TTC549 (cell line): ENCODE measurements around the gene NDUFS4.
"Not testable (repeated sequence)": the region's sequence is repeated elsewhere in the genome, so short reads cannot be mapped to it uniquely, and the experiment has no call there.

Experiments
- FAIRE-seq: peaks from 2 replicates; lab custom pipeline; 2012; peaks lifted over from hg19 to GRCh38; lab: Jason Lieb, UNC

Gene NDUFS4

DNA sequence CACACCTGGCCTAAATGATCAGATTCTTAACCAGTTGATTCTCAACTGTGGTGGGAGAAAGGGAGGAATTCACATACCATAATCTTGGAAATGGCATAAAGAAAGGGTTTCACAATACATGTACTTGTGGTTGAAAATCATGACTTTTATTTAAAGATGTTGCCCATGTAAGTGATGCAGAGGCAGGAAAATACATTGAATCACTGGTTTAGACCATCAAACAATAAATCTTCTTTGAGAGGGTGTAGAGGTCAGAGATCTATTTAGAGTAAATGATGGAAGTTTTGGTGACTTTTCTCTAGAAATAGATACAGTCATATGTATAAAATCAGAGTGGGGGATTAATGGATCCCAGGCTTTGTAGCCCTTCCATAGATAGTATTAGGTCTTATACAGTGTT, 15.4 kb downstream of the NDUFS4 start:
- no peak for FAIRE-seq

- FAIRE-seq: no peak
These were observed 16.2 kb downstream of the NDUFS4 start for GRCh38 chr5:53576674-53577073.

DNA sequence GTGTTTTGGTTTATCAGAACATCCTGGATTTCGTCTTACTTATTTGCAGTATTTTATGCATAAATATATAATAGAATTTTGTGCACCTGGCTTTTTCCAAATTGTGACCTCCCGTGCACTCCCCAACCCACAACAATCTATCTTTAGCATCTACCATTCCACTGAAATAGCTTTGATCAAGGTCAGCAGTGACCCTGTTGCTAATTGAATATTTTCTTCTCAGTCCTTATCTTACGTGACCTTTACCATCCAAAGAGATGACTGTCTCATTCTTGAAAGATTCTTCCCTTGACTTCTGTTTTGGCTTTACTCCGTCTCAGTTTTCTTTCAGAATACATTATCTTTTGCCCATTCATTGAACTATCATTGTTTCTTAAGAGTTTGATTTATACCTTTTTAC, 18.4 kb downstream of the NDUFS4 start:
- FAIRE-seq: no peak

- FAIRE-seq: no peak
These were observed 20.1 kb downstream of the NDUFS4 start for GRCh38 chr5:53580547-53580946.

DNA sequence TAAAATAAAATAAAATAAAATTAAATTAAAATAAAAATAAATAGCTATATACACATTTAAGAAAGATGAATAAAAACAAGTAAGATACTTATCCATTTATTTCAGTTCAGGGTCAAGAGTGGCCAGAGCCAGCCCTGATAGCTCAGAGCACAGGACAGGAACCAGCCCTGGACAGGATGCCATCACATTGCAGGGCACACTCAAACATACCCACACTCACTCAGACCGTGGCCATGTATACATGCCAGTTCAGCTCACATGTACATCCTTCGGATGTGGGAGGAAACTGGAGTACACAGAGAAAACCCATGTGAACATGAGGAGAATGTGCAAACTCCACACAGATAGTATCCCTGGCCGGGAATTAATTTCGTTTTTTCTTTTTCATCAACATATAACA, 21.8 kb downstream of the NDUFS4 start:
- FAIRE-seq: no peak

DNA sequence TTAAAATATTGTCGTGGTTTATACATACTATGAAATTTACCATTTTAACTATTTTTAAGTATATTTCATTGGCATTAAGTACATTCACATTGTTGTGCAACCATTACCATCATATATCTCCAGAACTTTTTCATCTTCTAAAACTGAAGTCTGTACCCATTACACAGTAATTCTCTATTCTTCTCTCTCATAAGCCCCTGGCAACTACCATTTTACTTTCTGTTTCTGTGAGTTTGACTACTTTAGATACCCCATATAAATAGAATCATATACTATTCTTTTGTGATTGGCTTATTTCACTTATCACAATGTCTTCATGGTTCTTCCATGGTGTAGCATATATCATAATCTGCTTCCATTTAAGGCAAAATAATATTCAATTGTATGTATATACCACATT, 30.3 kb downstream of the NDUFS4 start:
- no peak for FAIRE-seq

GRCh38 chr5:53594419-53594818, 34.0 kb downstream of the NDUFS4 start:
- FAIRE-seq: no peak

GRCh38 chr5:53597894-53598293, 37.5 kb downstream of the NDUFS4 start:
- FAIRE-seq: no peak

DNA sequence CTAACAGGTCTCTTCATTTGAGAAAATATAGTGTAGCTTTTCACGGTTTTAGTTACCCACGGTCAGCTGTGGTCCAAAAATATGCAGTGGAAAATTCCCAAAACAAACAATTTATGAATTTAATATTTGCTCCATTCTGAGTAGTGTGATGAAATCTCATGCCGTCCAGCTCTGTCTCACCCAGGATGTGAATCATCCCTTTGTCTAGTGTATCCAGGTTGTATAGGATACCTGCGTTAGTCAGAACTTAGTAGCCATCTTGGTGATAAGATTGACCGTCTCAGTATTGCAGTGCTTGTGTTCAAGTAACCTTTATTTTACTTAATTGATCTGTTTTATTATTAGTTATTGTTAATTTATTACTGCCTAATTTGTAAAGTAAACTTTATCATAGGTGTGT, 41.1 kb downstream of the NDUFS4 start:
- FAIRE-seq: no peak

GRCh38 chr5:53603009-53603687, 42.7 kb downstream of the NDUFS4 start:
- no peak for FAIRE-seq

- no peak for FAIRE-seq
These were observed 43.9 kb downstream of the NDUFS4 start for GRCh38 chr5:53604309-53604708.

DNA sequence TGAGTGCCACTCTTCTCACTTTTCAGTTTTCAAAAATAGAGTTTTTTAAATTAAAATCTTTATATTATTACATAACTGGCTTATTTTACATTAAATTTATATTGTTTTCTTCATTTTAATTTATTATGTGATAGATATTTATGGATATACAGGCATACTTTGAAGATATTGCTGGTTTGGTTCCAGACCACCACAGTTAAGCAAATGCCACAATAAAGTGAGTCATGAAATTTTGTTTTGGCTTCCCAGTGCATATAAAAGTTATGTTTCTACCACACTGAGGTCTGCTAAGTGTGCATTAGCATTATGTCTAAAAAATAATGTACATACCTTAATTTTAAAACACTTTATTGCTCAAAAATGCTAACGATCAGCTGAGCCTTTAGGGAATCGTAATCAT, 47.4 kb downstream of the NDUFS4 start:
- FAIRE-seq: no peak

GRCh38 chr5:53608897-53609296, 48.5 kb downstream of the NDUFS4 start:
- not testable (repeated sequence) for FAIRE-seq

DNA sequence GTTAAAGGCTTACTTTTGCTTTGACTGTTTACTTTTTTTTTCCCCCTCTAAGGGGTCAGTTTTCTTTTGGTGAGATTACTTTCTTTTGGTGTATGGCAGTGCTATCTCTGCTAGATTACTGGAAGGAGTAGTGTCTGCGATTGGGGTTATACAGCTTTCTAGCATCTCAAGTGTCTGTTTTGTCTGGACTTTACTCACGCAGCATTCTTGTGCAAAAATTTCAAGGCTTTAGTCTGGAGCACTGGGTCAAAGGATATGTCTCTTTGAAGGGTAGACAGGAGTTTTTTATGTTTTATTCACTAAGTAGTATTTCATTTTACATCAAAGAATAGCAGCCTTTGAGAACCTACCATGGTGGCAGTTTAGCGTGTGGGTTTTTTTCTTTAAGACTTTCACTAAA, 52.6 kb downstream of the NDUFS4 start:
- FAIRE-seq: no peak

DNA sequence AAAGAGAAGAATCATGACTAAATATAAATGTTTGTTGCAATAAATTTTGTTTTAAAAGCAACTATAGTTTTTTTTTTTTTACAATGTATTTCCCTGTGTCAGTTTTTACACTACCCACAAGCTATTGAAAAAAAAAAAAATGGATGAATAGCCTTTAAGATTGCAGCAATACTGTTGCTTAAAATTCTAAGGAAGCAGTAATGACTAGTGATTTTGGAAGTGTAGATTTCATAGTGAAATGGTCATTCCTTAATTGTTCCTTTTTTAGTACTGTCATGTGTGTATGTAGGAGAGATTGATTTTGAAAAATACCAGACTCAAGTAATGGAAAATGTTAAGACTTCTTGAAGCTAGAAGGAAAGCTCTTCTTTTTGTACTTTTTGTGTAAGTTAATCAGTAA, 53.1 kb downstream of the NDUFS4 start:
- FAIRE-seq: no peak

DNA sequence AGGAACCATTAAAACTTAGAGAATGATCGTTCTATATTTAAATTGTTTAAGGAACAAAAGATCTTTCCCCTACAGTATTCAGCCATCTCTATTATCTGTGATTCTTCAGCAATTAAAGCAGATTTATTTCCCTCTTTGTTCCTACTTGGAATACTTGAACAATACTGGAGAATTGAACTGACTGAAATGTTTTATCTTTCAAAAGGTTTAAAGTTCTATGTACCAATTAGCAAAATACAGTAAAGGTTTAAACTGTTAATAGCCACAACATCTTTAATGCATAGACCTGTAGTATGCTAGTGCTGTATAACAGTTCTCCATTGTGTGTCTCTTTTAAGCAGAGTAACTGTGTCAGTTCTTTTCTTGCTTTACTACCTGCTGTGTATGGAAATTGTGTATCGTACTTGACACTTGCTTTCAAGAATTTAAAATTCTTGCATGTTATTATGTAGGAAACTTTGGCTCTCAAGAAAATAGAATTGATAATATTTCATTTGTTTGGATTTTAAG, 54.0 kb downstream of the NDUFS4 start:
- FAIRE-seq: no peak

DNA sequence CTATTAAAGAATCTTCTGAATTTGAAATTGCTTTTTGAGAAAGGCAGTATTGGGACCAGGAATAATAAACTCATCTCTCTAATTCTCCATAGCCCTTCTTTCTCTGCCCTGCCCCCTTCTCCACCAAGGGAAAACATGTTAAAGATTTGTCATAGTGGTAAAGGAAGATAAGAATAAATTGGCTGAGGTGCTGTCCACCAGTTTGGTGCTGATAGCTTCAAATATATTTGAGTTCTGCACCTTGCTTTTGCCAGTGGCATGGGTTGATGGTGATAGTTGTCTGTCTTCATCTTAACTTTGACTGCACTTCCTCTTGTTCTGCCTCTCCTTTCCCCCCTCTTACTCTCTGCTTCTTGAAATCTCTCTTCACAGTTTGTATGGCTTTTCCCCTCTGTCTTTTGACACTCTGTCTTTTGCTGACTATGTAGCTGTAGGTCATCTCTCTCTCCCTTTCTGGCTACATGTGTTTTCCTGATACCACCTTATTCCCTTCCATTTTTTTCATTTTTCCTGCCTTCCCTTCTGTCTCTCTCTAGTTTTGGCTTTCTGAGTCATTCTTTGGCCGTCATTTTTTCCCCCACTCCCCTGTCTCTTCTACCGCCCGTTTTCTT, 56.6 kb downstream of the NDUFS4 start:
- FAIRE-seq: no peak

DNA sequence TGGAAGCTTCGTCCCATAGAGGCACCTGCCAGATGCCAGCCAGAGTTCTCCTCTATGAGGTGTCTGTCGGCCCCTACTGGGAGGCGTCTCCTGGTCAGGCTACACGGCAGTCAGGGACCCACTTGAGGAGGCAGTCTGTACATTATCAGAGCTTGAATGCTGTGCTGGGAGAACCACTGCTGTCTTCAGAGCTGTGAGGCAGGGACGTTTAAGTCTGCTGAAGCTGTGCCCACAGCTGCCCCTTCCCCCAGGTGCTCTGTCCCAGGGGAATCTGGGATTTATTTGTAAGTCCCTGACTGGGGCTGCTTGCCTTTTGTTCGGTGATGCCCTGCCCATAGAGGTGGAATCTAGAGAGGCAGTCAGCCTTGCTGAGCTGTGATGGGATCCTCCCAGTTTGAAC, 70.8 kb downstream of the NDUFS4 start:
- FAIRE-seq: no peak

DNA sequence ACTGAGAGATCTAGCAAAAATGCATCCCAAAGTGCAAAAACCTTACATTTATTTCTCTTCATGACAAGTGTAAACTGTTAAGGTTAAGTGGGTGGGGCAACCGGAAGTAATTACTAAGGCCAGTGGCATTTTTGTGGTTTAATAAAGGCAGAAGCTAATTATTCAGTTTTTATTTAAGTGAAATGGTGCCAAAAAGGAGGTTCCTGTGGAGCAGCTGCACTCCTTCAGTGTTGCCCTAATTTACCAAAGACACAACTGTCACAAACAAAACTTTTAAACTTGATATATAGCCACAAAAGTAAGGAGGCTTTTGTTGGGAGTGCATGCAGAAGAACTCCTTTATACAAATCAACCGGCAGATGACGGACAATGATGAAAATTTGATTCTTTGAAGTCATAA, 81.6 kb downstream of the NDUFS4 start:
- no peak for FAIRE-seq

DNA sequence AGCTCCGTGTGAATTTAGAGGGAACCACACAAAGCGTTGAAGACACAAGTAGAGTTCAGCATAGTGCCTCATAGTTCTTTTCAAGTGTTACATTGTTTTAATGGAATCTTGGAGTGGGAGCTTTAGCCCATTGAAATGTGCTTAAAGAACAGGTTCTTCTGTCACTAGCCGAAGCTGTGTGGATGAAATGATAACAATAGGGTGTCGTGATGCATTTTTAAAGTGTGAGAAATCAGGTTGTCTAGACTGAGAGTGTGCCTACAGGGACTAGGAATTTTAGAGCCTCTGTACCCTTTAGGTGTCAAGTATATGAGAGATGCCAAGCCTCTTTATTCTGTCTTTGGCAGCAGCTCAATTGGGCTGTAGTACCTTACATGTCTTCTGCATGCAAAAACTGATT, 83.0 kb downstream of the NDUFS4 start:
- FAIRE-seq: no peak

DNA sequence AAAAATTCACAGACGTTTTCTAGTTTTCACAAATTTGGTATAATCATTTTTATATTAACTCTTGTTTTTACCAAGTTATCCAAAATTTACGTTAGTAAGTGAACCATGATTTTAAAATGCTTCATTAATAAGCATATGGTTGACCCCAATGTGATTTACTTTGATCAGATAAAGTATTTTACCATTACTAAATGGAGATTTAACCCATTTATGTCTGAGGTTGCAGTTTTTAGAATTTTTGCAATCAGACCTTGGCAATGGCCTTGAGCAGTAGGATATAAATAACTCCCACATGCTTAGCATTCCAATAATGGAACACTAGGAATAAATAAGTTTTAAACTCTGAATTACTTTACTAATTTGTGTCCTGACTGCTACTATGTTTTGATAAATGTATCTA, 84.6 kb downstream of the NDUFS4 start:
- no peak for FAIRE-seq

- no peak for FAIRE-seq
These were observed 88.9 kb downstream of the NDUFS4 start for GRCh38 chr5:53649352-53649751.

DNA sequence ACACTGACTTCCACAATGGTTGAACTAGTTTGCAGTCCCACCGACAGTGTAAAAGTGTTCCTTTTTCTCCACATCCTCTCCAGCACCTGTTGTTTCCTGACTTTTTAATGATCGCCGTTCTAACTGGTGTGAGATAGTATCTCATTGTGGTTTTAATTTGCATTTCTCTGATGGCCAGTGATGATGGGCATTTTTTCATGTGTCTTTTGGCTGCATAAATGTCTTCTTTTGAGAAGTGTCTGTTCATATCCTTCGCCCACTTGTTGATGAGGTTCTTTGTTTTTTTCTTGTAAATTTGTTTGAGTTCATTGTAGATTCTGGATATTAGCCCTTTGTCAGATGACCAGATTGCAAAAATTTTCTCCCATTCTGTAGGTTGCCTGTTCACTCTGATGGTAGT, 100.1 kb downstream of the NDUFS4 start:
- FAIRE-seq: not testable (repeated sequence)

DNA sequence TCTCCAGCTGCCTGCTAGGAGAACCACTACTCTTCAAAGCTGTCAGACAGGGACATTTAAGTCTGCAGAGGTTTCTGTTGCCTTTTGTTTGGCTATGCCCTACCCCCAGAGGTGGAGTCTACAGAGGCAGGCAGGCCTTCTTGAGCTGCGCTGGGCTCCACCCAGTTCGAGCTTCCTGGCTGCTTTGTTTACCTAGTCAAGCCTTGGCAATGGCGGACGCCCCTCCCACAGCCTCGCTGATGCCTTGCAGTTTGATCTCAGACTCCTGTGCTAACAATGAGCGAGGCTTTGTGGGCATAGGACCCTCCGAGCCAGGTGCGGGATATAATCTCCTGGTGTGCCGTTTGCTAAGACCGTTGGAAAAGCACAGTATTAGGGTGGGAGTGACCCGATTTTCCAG, 104.9 kb downstream of the NDUFS4 start:
- not testable (repeated sequence) for FAIRE-seq
